MCF 10A (cell line): ENCODE data around the gene FAM168B. TPM values are rescaled to one million over a fixed set of nuclear protein-coding genes. Genes with fewer than 3 reads are reported as not detected.
A peak's percentile ranks its signal among the peaks of the same experiment; 100 is the strongest.

Experiments
- BruUV-seq: library from RNA; stranded (reverse); fragments of 400-500 nt; replicated peaks from 2 replicates; lab custom pipeline; 2021; lab: Mats Ljungman, UMichigan
- CTCF ChIA-PET: fragments of 300-600 bp; sonication (Branson Sonifier 250); formaldehyde crosslinking; extraction: SDS; loops from one replicate; lab custom pipeline; 2021; ENCODE audit warnings: antibody characterized with exemption, inconsistent platforms; lab: Yijun Ruan, JAX
- POLR2A ChIA-PET: fragments of 300-600, 350-650 bp; sonication (Branson Sonifier 250); formaldehyde crosslinking; extraction: SDS; loops from one replicate; lab custom pipeline; 2020; ENCODE audit warnings: antibody characterized with exemption, inconsistent platforms; lab: Yijun Ruan, JAX
- DNase-seq: peaks from one replicate; pipeline ENCODE4 v3.0.0-alpha.2; 2018; ENCODE audit not compliant: unreplicated experiment
- H3K27ac Mint-ChIP-seq: one replicate; pipeline ENCODE4 v1.8.0; 2022; ENCODE audit warnings: mild to moderate bottlenecking, low read depth, mixed read lengths; ENCODE audit not compliant: unreplicated experiment
- H3K27me3 Mint-ChIP-seq: one replicate; pipeline ENCODE4 v1.8.0; 2022; ENCODE audit warnings: mixed read lengths; ENCODE audit not compliant: insufficient read depth, unreplicated experiment
- H3K36me3 Mint-ChIP-seq: one replicate; pipeline ENCODE4 v1.8.0; 2022; ENCODE audit warnings: mild to moderate bottlenecking, moderate library complexity, mixed read lengths; ENCODE audit not compliant: insufficient read depth, unreplicated experiment
- H3K4me1 Mint-ChIP-seq: one replicate; pipeline ENCODE4 v1.8.0; 2022; ENCODE audit warnings: mixed read lengths; ENCODE audit not compliant: insufficient read depth, unreplicated experiment
- H3K4me3 Mint-ChIP-seq: one replicate; pipeline ENCODE4 v1.8.0; 2022; ENCODE audit warnings: mild to moderate bottlenecking, moderate library complexity, mixed read lengths; ENCODE audit not compliant: unreplicated experiment
- H3K9me3 Mint-ChIP-seq: one replicate; pipeline ENCODE4 v1.8.0; 2022; ENCODE audit warnings: mixed read lengths; ENCODE audit not compliant: unreplicated experiment
- CTCF ChIP-seq: fragments of 200-600 bp; IDR thresholded peaks from one replicate; pipeline ENCODE4 v1.8.0; 2022; ENCODE audit warnings: antibody characterized with exemption, mild to moderate bottlenecking; ENCODE audit not compliant: unreplicated experiment
- intact Hi-C: fragments of 100-400 bp; cut with micrococcal nuclease; formaldehyde crosslinking; loops from 2 replicates; pipeline ENCODE4 v1.14.1; 2022
- total RNA-seq: library from RNA; stranded (reverse); gene quantifications from 2 replicates; pipeline ENCODE4 v1.2.3, GENCODE V29; 2022

Gene FAM168B
- total RNA-seq, 1 experiment from 2014 or later = 159 TPM

- H3K27me3 Mint-ChIP-seq = no peaks in the 10 kb centered on the region
- CTCF ChIA-PET = interaction anchor here (1.3 kb wide), 1 partner anchor 185 kb away, joined by 5 read pairs; no protein-coding TSS in a partner anchor
- H3K4me1 Mint-ChIP-seq = peaks cover 13% of the 10 kb centered on the region
- BruUV-seq = no TSS peak
- POLR2A ChIA-PET = interaction anchor here (0.7 to 1.6 kb wide), 2 partner anchors 15 to 36 kb away, joined by 3 to 7 read pairs; no protein-coding TSS in a partner anchor
- H3K36me3 Mint-ChIP-seq = peaks cover 76% of the 10 kb centered on the region
- no peaks in the 10 kb centered on the region for H3K9me3 Mint-ChIP-seq
- intact Hi-C loops = no loop called here
- H3K27ac Mint-ChIP-seq = peak overlapping the region; percentile 32
- no peak for TF ChIP-seq CTCF
- no peak overlapping the region for H3K4me3 Mint-ChIP-seq
- DNase-seq = no peak
Measured at GRCh38 chr2:131058920-131059319, 34.3 kb downstream of the FAM168B start.

DNA sequence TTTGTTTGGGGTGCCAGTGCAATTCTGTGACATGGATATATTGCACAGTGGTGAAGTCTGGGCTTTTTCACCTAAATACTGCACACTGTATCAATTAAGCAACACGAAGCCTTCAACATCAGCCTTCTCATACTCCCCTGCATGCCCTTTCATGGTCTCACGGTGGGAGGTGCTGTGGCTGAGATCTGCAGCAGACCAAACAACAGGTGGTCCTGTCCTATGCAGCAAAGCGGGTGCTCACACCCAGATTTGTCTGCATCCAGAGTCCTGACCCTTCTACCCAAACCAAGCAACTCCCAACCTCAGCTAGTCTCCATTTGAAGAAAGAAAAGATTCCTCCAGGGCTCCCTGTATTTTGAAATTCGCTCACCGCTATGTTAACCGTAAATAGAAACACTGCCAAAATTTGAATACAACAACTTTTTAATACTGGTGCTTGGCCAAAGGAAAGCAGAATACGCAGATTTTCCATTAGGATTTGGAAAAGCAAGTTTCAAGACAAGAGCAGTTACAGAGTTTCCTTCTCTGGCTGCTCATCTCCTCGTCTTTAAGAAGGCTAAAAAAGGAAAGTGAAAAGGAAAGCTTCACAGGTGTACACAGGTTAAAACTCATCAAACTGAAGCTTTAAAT is 34.9 kb downstream of the FAM168B start:
- ChIA-PET POLR2A (interaction anchor here (0.7 to 1.6 kb wide), 2 partner anchors 16 to 36 kb away, joined by 3 to 7 read pairs; no protein-coding TSS in a partner anchor), CTCF (interaction anchor here (0.6 to 1.3 kb wide), 4 partner anchors 8 to 260 kb away, joined by 3 to 6 read pairs (median 4); no protein-coding TSS in a partner anchor)
- H3K4me1 Mint-ChIP-seq = peaks cover 13% of the 10 kb centered on the region
- no peak for DNase-seq
- intact Hi-C loops = no loop called here
- BruUV-seq = no TSS peak
- H3K9me3 Mint-ChIP-seq = no peaks in the 10 kb centered on the region
- H3K36me3 Mint-ChIP-seq = peaks cover 76% of the 10 kb centered on the region
- H3K27me3 Mint-ChIP-seq = no peaks in the 10 kb centered on the region
- TF ChIP-seq CTCF = no peak
- H3K4me3 Mint-ChIP-seq = no peak overlapping the region
- no peak overlapping the region for H3K27ac Mint-ChIP-seq

GRCh38 chr2:131056932-131057287 is 36.4 kb downstream of the FAM168B start:
- no peak for TF ChIP-seq CTCF
- no TSS peak for BruUV-seq
- Mint-ChIP-seq H3K4me1 (peaks cover 8% of the 10 kb centered on the region), H3K36me3 (peaks cover 79% of the 10 kb centered on the region), H3K4me3 (no peak overlapping the region), H3K27me3 (no peaks in the 10 kb centered on the region), H3K27ac (peak overlapping the region; percentile 50), H3K9me3 (no peaks in the 10 kb centered on the region)
- intact Hi-C loops = no loop called here
- POLR2A ChIA-PET = interaction anchor here (1.1 kb wide), 1 partner anchor 30 kb away, joined by 3 read pairs; no protein-coding TSS in a partner anchor
- CTCF ChIA-PET = interaction anchor here (1.1 kb wide), 1 partner anchor 17 kb away, joined by 3 read pairs; no protein-coding TSS in a partner anchor
- no peak for DNase-seq

DNA sequence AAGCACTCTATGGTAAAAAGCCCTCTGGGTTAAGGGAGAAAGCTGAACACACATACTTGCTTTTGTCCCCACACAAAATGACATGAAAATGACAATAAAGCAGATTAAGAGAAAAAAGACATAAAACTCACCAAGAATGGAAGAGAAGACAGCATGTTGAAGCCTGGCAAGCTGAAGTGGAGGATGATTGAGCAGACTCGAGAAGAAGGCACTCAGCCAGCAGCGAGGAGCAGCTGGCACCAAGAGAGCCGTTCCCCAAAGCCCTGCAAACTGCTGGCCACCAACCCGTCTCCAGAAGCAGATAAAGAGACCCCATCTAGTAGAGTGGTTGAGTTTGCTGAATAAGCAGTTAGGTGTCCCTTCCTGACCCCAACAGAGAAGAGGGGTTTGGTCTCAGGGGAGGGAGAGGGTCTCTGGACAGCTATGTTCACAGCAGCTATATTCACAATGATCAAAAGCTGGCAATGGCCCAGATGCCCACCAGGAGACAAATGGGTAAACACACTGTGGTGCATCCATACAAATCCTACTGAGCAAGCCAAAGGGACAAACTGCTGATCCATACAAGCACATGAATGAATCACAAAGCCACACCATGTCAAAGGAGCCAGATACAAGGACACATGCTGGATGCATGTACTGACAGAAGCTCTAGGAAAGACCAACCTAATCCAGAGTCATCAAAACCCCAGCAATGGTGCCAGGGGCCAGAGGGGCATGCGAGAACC is 36.9 kb downstream of the FAM168B start:
- H3K9me3 Mint-ChIP-seq = no peaks in the 10 kb centered on the region
- CTCF ChIA-PET = no interaction called here
- DNase-seq = no peak
- intact Hi-C loops = no loop called here
- H3K4me1 Mint-ChIP-seq = peaks cover 6% of the 10 kb centered on the region
- no TSS peak for BruUV-seq
- TF ChIP-seq CTCF = no peak
- no peaks in the 10 kb centered on the region for H3K27me3 Mint-ChIP-seq
- no peak overlapping the region for H3K4me3 Mint-ChIP-seq
- peaks cover 79% of the 10 kb centered on the region for H3K36me3 Mint-ChIP-seq
- peak overlapping the region; percentile 50 for H3K27ac Mint-ChIP-seq
- POLR2A ChIA-PET = no interaction called here
